ENCODE data around the gene JAK2. TPM values are rescaled to one million over a fixed set of nuclear protein-coding genes. Genes with fewer than 3 reads are reported as not detected.
A peak's percentile ranks its signal among the peaks of the same experiment; 100 is the strongest.

The JAK2 gene
- total RNA-seq, 2 donors from 2014 or later, result 8.6 to 13.9 TPM

- H3K27ac ChIP-seq, result peak overlapping the region; percentile 96 to 97
- peaks cover 10% of the 10 kb centered on the region for H3K4me1 ChIP-seq (replicated peaks)
- no peaks in the 10 kb centered on the region for H3K27me3 ChIP-seq (replicated peaks; ENCODE audit: insufficient read depth)
- intact Hi-C loops (cut with DNase I), result loop anchor here (10.0 kb wide), 4 partner anchors 131 to 619 kb away; partner anchors contain the start of genes PLGRKT, PLPP6 and SPATA6L
- TF ChIP-seq POLR2A (IDR thresholded peaks at IDR 0.05), result no peak
- no peak for TF ChIP-seq CTCF (IDR thresholded peaks at IDR 0.05)
- peak; percentile 9 for TF ChIP-seq POLR2AphosphoS5 (IDR thresholded peaks at IDR 0.05)
- no peaks in the 10 kb centered on the region for H3K36me3 ChIP-seq
- peak; percentile 48 for DNase-seq (ENCODE audit: low spot score)
- H3K4me3 ChIP-seq, result peak overlapping the region; percentile 84 to 95
- H3K9me3 ChIP-seq, result no peaks in the 10 kb centered on the region
- WGBS, result under 1% methylated on average over 35 of the region's 42 CpGs
Observed at GRCh38 chr9:4985386-4986266, 554 bp downstream of the JAK2 start.

- intact Hi-C loops (cut with DNase I), result loop anchor here (10.0 kb wide), 4 partner anchors 131 to 619 kb away; partner anchors contain the start of genes PLGRKT, PLPP6 and SPATA6L
- Histone ChIP-seq H3K9me3 (no peaks in the 10 kb centered on the region), H3K27me3 (replicated peaks; ENCODE audit: insufficient read depth) (no peaks in the 10 kb centered on the region), H3K4me3 (peak overlapping the region; percentile 84 to 95), H3K27ac (peak overlapping the region; percentile 96 to 97), H3K4me1 (replicated peaks) (peaks cover 10% of the 10 kb centered on the region), H3K36me3 (no peaks in the 10 kb centered on the region)
- no peak for DNase-seq (ENCODE audit: low spot score)
- 3% methylated on average over 3 of the region's 3 CpGs for WGBS
- TF ChIP-seq POLR2AphosphoS5 (IDR thresholded peaks at IDR 0.05) (no peak), POLR2A (IDR thresholded peaks at IDR 0.05) (no peak), CTCF (IDR thresholded peaks at IDR 0.05) (no peak)
Observed at GRCh38 chr9:4986296-4986695, 1.2 kb downstream of the JAK2 start.

- Histone ChIP-seq H3K27ac (peak overlapping the region in 1 of 2 donors; percentile 96), H3K27me3 (replicated peaks; ENCODE audit: insufficient read depth) (no peaks in the 10 kb centered on the region), H3K9me3 (no peaks in the 10 kb centered on the region), H3K4me3 (peak overlapping the region in 1 of 2 donors; percentile 95), H3K4me1 (replicated peaks) (peaks cover 10% of the 10 kb centered on the region), H3K36me3 (no peaks in the 10 kb centered on the region)
- no peak for DNase-seq (ENCODE audit: low spot score)
- WGBS, result 81% methylated on average over 4 of the region's 4 CpGs
- intact Hi-C loops (cut with DNase I), result loop anchor here (10.0 kb wide), 4 partner anchors 132 to 618 kb away; partner anchors contain the start of genes PLGRKT, PLPP6 and SPATA6L
- TF ChIP-seq POLR2AphosphoS5 (IDR thresholded peaks at IDR 0.05), result no peak
- no peak for TF ChIP-seq CTCF (IDR thresholded peaks at IDR 0.05)
- no peak for TF ChIP-seq POLR2A (IDR thresholded peaks at IDR 0.05)
Observed at GRCh38 chr9:4986783-4987182, 1.7 kb downstream of the JAK2 start.

- H3K9me3 ChIP-seq, result no peaks in the 10 kb centered on the region
- 33% methylated on average over 2 of the region's 2 CpGs for WGBS
- no peaks in the 10 kb centered on the region for H3K27me3 ChIP-seq (replicated peaks; ENCODE audit: insufficient read depth)
- no peak overlapping the region for H3K4me3 ChIP-seq
- no peaks in the 10 kb centered on the region for H3K36me3 ChIP-seq
- H3K4me1 ChIP-seq (replicated peaks), result peaks cover 10% of the 10 kb centered on the region
- intact Hi-C loops (cut with DNase I), result loop anchor here (2.0 to 10.0 kb wide), 6 partner anchors 133 to 617 kb away; partner anchors contain the start of genes PLGRKT, PLPP6, RCL1 and SPATA6L
- TF ChIP-seq POLR2A (IDR thresholded peaks at IDR 0.05) (no peak), CTCF (IDR thresholded peaks at IDR 0.05) (peak; percentile 57 to 86 (median 68)), POLR2AphosphoS5 (IDR thresholded peaks at IDR 0.05) (peak; percentile 44)
- DNase-seq (ENCODE audit: low spot score), result peak; percentile 53
- no peak overlapping the region for H3K27ac ChIP-seq
Observed at GRCh38 chr9:4987961-4988421, 2.9 kb downstream of the JAK2 start.
